ENCODE measurements around the gene RBM11. TPM values are rescaled to one million over a fixed set of nuclear protein-coding genes. Genes with fewer than 3 reads are reported as not detected.

Gene RBM11
- total and polyA plus RNA-seq, 4 experiments from 2014 or later = 0.29 to 2.4 (median 1.8) TPM

Other genes with a start within 250 kb of the RBM11 start
- not detected for gene LIPI, start 5.2 kb upstream of the RBM11 start, total RNA-seq
- not detected for gene LIPI, start 5.2 kb upstream of the RBM11 start, polyA plus RNA-seq
- 10 to 100 TPM; 32.0 to 38.5 TPM for gene HSPA13, start 167.0 kb downstream of the RBM11 start, total RNA-seq
- gene HSPA13, start 167.0 kb downstream of the RBM11 start, polyA plus RNA-seq = 10 to 100 TPM; 15.8 to 16.3 TPM